Measurements from ENCODE around the gene KLHDC3. TPM values are rescaled to one million over a fixed set of nuclear protein-coding genes. Genes with fewer than 3 reads are reported as not detected.
A peak's percentile ranks its signal among the peaks of the same experiment; 100 is the strongest.

Gene KLHDC3
- total and polyA plus RNA-seq, 2 of the 13 experiments (the other 11 are each of a cell fraction or from before 2014, with no cell fraction given): 78.3 to 91.5 TPM

- no peak for TF ChIP-seq HMG20B (CRISPR knock-in tag; conservative IDR thresholded peaks at IDR 0.05)
- TF ChIP-seq ZNF512B (CRISPR knock-in tag; IDR thresholded peaks at IDR 0.05; ENCODE audit: borderline replicate concordance): no peak
- TF ChIP-seq ZFP91 (CRISPR knock-in tag; IDR thresholded peaks at IDR 0.05; ENCODE audit: borderline replicate concordance): no peak; the same call in 1 of the 2 replicates
- no peak for TF ChIP-seq BORCS8-MEF2B (CRISPR knock-in tag; IDR thresholded peaks at IDR 0.05)
- TF ChIP-seq HNRNPL (IDR thresholded peaks at IDR 0.05; ENCODE audit: low read depth, low read length): no peak
- TF ChIP-seq MTF1 (CRISPR knock-in tag; IDR thresholded peaks at IDR 0.05): no peak
- peak; percentile 96 for TF ChIP-seq PRDM10 (CRISPR knock-in tag; IDR thresholded peaks at IDR 0.05; ENCODE audit: low read depth)
- TF ChIP-seq KLF16 (CRISPR knock-in tag; IDR thresholded peaks at IDR 0.05): peak in 1 of 2 experiments; percentile 88; a peak in 2 of 4 replicates
- no peak for TF ChIP-seq ZNF30 (CRISPR knock-in tag; IDR thresholded peaks at IDR 0.05)
- no peak for TF ChIP-seq HMGA1 (CRISPR knock-in tag; conservative IDR thresholded peaks at IDR 0.05)
- TF ChIP-seq SOX5 (CRISPR knock-in tag; IDR thresholded peaks at IDR 0.05; ENCODE audit: borderline replicate concordance): no peak; the same call in none of the 2 replicates
- no peak for TF ChIP-seq ZUFSP (CRISPR knock-in tag; IDR thresholded peaks at IDR 0.05; ENCODE audit: borderline replicate concordance)
- TF ChIP-seq ELF4 (CRISPR knock-in tag; IDR thresholded peaks at IDR 0.05; ENCODE audit: borderline replicate concordance): peak; percentile 86
- TF ChIP-seq TARDBP (CRISPR knock-in tag; IDR thresholded peaks at IDR 0.05): no peak
- 0 out of 2 replicates have a peak, but pooled peaks have one; percentile 35 for TF ChIP-seq RCOR2 (CRISPR knock-in tag; IDR thresholded peaks at IDR 0.05)
- TF ChIP-seq NFYB (CRISPR knock-in tag; IDR thresholded peaks at IDR 0.05): peak; percentile 20
- peak; percentile 63; the same call in 1 of the 2 replicates for TF ChIP-seq HBP1 (CRISPR knock-in tag; IDR thresholded peaks at IDR 0.05; ENCODE audit: low read depth)
Measured at GRCh38 chr6:42978839-42979522, 35.1 kb upstream of the KLHDC3 start, which contains the start of gene PEX6 (continued).
